SU-DHL-6 (cell line): ENCODE results near the gene PKHD1.
"Not testable (repeated sequence)": the region's sequence is repeated elsewhere in the genome, so short reads cannot be mapped to it uniquely, and the experiment has no call there.

Experiments
- H2AFZ ChIP-seq: fragments of 200-600 bp; sonication (generic); 2 replicates; pipeline ENCODE4 v1.6.1; 2014; ENCODE audit warnings: low read depth, mild to moderate bottlenecking, moderate library complexity, mixed read lengths, antibody characterized with exemption, low read length; ENCODE audit not compliant: severe bottlenecking
- H3F3A ChIP-seq: fragments of 200-600 bp; shearing (Covaris generic); 2 replicates; pipeline ENCODE4 v1.6.0; 2016; ENCODE audit warnings: antibody characterized with exemption, mild to moderate bottlenecking; ENCODE audit not compliant: insufficient read depth
- H3K27ac ChIP-seq: fragments of 200-600 bp; sonication (generic); 2 replicates; pipeline ENCODE4 v1.5.1; 2016; ENCODE audit warnings: low read depth, mild to moderate bottlenecking, low read length, moderate library complexity, mixed read lengths
- H3K27me3 ChIP-seq: fragments of 200-600 bp; sonication (generic), shearing (Covaris generic); 2 replicates; pipeline ENCODE4 v1.6.0; 2014; ENCODE audit warnings: mild to moderate bottlenecking, low read length
- H3K36me3 ChIP-seq: fragments of 200-600 bp; sonication (generic); 2 replicates; pipeline ENCODE4 v1.6.1; 2014; ENCODE audit warnings: mild to moderate bottlenecking, low read length, mixed read lengths
- H3K4me2 ChIP-seq: fragments of 300-600, 200-600 bp; shearing (Covaris generic), sonication (generic); 2 replicates; pipeline ENCODE4 v1.6.0; 2014; ENCODE audit warnings: low read length, low read depth, mild to moderate bottlenecking; ENCODE audit not compliant: poor library complexity, severe bottlenecking
- H3K4me3 ChIP-seq: fragments of 200-600 bp; sonication (generic); 2 replicates; pipeline ENCODE4 v1.5.1; 2014; ENCODE audit warnings: antibody characterized with exemption, low read length, mild to moderate bottlenecking, mixed read lengths; ENCODE audit not compliant: insufficient read depth, poor library complexity, severe bottlenecking
- H3K79me2 ChIP-seq: fragments of 200-600 bp; sonication (generic); 2 replicates; pipeline ENCODE4 v1.6.1; 2014; ENCODE audit warnings: mild to moderate bottlenecking, low read length, moderate library complexity; ENCODE audit not compliant: insufficient read depth
- H3K9ac ChIP-seq: fragments of 200-600 bp; sonication (generic); 2 replicates; pipeline ENCODE4 v1.7.0; 2014; ENCODE audit warnings: mild to moderate bottlenecking, low read length
- H3K9me2 ChIP-seq: fragments of 200-600 bp; sonication (generic); replicated peaks from 2 replicates; pipeline ENCODE4 v1.6.1; 2014; ENCODE audit warnings: low read length; ENCODE audit not compliant: insufficient read depth
- H3K9me3 ChIP-seq: fragments of 200-600 bp; sonication (generic); 2 replicates; pipeline ENCODE4 v1.6.1; 2014; ENCODE audit warnings: low read length, mixed read lengths; ENCODE audit not compliant: insufficient read depth
- H4K20me1 ChIP-seq: fragments of 200-600 bp; sonication (generic); 2 replicates; pipeline ENCODE4 v1.6.1; 2014; ENCODE audit warnings: low read depth, mild to moderate bottlenecking, antibody characterized with exemption, low read length, moderate library complexity, mixed read lengths
- CTCF ChIP-seq: fragments of 200-600 bp; sonication (generic); IDR thresholded peaks from one replicate; pipeline ENCODE4 v1.5.1; 2017; ENCODE audit warnings: antibody characterized with exemption, mild to moderate bottlenecking, low read length, moderate library complexity; ENCODE audit not compliant: insufficient read depth, poor library complexity, severe bottlenecking
- EZH2phosphoT487 ChIP-seq: fragments of 200-600 bp; sonication (generic), shearing (Covaris generic); conservative IDR thresholded peaks from 2 replicates; pipeline ENCODE4 v1.6.1; 2018; ENCODE audit warnings: mild to moderate bottlenecking, antibody characterized with exemption, low read length, moderate library complexity, mixed read lengths

Gene PKHD1

GRCh38 chr6:51855310-51856082 lies 231.9 kb downstream of the PKHD1 start:
- Histone ChIP-seq H3K36me3 (no peaks in the 10 kb centered on the region), H2AFZ (no peak overlapping the region), H3K9ac (no peak overlapping the region), H3K27me3 (no peaks in the 10 kb centered on the region), H3K79me2 (no peaks in the 10 kb centered on the region), H3K4me2 (no peak overlapping the region), H4K20me1 (no peaks in the 10 kb centered on the region), H3F3A (no peaks in the 10 kb centered on the region), H3K9me3 (no peaks in the 10 kb centered on the region), H3K27ac (no peak overlapping the region), H3K9me2 (no peaks in the 10 kb centered on the region), H3K4me3 (no peak overlapping the region)
- TF ChIP-seq EZH2phosphoT487 (no peak), CTCF (peak; percentile 98)

DNA sequence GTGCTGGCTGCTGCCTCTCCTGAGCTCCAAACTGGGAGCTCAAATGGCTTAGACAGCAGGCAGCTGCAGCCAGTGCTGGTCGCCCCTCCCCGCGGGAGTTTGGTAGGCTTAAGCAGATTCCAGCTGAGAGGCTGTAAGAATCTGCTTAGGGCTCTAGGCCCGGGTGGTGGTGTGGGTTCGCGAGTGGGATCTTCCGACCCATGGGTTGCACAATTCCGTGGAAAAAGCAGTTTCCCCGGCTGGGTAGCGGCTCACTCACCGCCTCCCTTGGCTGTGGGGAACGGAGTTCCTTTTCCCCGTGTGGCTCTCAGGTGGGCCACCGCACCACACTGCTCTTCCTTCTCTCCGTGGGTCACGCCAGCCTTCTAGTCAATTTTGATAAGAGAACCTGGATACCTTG lies 232.5 kb downstream of the PKHD1 start:
- Histone ChIP-seq H2AFZ (no peak overlapping the region), H3K4me2 (no peak overlapping the region), H3K9me3 (no peaks in the 10 kb centered on the region), H3K36me3 (no peaks in the 10 kb centered on the region), H3K4me3 (no peak overlapping the region), H3K27ac (no peak overlapping the region), H3F3A (no peaks in the 10 kb centered on the region), H3K79me2 (no peaks in the 10 kb centered on the region), H3K9ac (no peak overlapping the region), H3K27me3 (no peaks in the 10 kb centered on the region), H3K9me2 (no peaks in the 10 kb centered on the region), H4K20me1 (no peaks in the 10 kb centered on the region)
- no peak for TF ChIP-seq EZH2phosphoT487
- no peak for TF ChIP-seq CTCF

- TF ChIP-seq EZH2phosphoT487 (no peak), CTCF (no peak)
- H3K79me2 ChIP-seq, result no peaks in the 10 kb centered on the region
- no peaks in the 10 kb centered on the region for H3K36me3 ChIP-seq
- H3K9me3 ChIP-seq, result no peaks in the 10 kb centered on the region
- no peaks in the 10 kb centered on the region for H3F3A ChIP-seq
- H3K9ac ChIP-seq, result no peak overlapping the region
- no peak overlapping the region for H3K4me3 ChIP-seq
- no peaks in the 10 kb centered on the region for H3K27me3 ChIP-seq
- H3K27ac ChIP-seq, result no peak overlapping the region
- no peaks in the 10 kb centered on the region for H4K20me1 ChIP-seq
- H3K9me2 ChIP-seq, result no peaks in the 10 kb centered on the region
- H2AFZ ChIP-seq, result no peak overlapping the region
- no peak overlapping the region for H3K4me2 ChIP-seq
Observed at GRCh38 chr6:51854347-51854746, 233.1 kb downstream of the PKHD1 start.

- not testable (repeated sequence) for H3K4me3 ChIP-seq, H3K9me3 ChIP-seq, H3K79me2 ChIP-seq, H3K4me2 ChIP-seq, H3F3A ChIP-seq, H3K27me3 ChIP-seq, H4K20me1 ChIP-seq, H2AFZ ChIP-seq, H3K9me2 ChIP-seq, H3K27ac ChIP-seq, H3K36me3 ChIP-seq, H3K9ac ChIP-seq
Observed at GRCh38 chr6:51853109-51853508, 234.3 kb downstream of the PKHD1 start.
